DOHH2 (cell line): Measurements from ENCODE around the gene TUBA4A.
"Not testable (repeated sequence)": the region's sequence is repeated elsewhere in the genome, so short reads cannot be mapped to it uniquely, and the experiment has no call there.

ENCODE experiments used
- H3F3A ChIP-seq: fragments of 200-600 bp; sonication (generic), shearing (Covaris generic); 2 replicates; pipeline ENCODE4 v1.6.0; 2016; ENCODE audit warnings: antibody characterized with exemption, mild to moderate bottlenecking; ENCODE audit not compliant: control insufficient read depth, insufficient read depth
- H3K27ac ChIP-seq: fragments of 200-600 bp; sonication (generic); 2 replicates; pipeline ENCODE4 v1.5.1; 2014; ENCODE audit warnings: low read depth, mild to moderate bottlenecking, low read length, moderate library complexity
- H3K27me3 ChIP-seq: fragments of 200-600 bp; sonication (generic); 2 replicates; pipeline ENCODE4 v1.6.1; 2014; ENCODE audit warnings: mild to moderate bottlenecking, low read length, mixed read lengths; ENCODE audit not compliant: control insufficient read depth
- H3K36me3 ChIP-seq: fragments of 200-600 bp; sonication (generic); 2 replicates; pipeline ENCODE4 v1.6.1; 2014; ENCODE audit warnings: mild to moderate bottlenecking, low read length, moderate library complexity, mixed read lengths; ENCODE audit not compliant: control insufficient read depth
- H3K4me1 ChIP-seq: fragments of 200-600 bp; sonication (generic); 2 replicates; pipeline ENCODE4 v1.6.1; 2014; ENCODE audit warnings: mild to moderate bottlenecking, low read length, mixed read lengths; ENCODE audit not compliant: control insufficient read depth
- H3K4me2 ChIP-seq: fragments of 200-600 bp; sonication (generic); 2 replicates; pipeline ENCODE4 v1.6.0; 2014; ENCODE audit warnings: mild to moderate bottlenecking, low read length, moderate library complexity
- H3K4me3 ChIP-seq: fragments of 200-600 bp; sonication (generic); 2 replicates; pipeline ENCODE4 v1.5.1; 2014; ENCODE audit warnings: mild to moderate bottlenecking, low read length, mixed read lengths
- H3K79me2 ChIP-seq: fragments of 200-600 bp; sonication (generic); 2 replicates; pipeline ENCODE4 v1.6.1; 2014; ENCODE audit warnings: mild to moderate bottlenecking, low read length, mixed read lengths; ENCODE audit not compliant: control insufficient read depth
- H3K9me2 ChIP-seq: fragments of 200-600 bp; sonication (generic); replicated peaks from 2 replicates; pipeline ENCODE4 v1.6.1; 2014; ENCODE audit warnings: mild to moderate bottlenecking, low read length, mixed read lengths; ENCODE audit not compliant: control insufficient read depth
- H3K9me3 ChIP-seq: fragments of 200-600 bp; sonication (generic); 2 replicates; pipeline ENCODE4 v1.6.1; 2014; ENCODE audit warnings: antibody characterized with exemption, low read length, mixed read lengths; ENCODE audit not compliant: control insufficient read depth, insufficient read depth
- H4K20me1 ChIP-seq: fragments of 200-600 bp; sonication (generic); 2 replicates; pipeline ENCODE4 v1.6.0; 2014; ENCODE audit warnings: low read depth, mild to moderate bottlenecking, antibody characterized with exemption, low read length, moderate library complexity; ENCODE audit not compliant: control insufficient read depth, insufficient read depth
- EZH2phosphoT487 ChIP-seq: fragments of 200-600 bp; sonication (generic); IDR thresholded peaks from 2 replicates; pipeline ENCODE4 v1.6.1; 2017; ENCODE audit warnings: borderline replicate concordance, mild to moderate bottlenecking, antibody characterized with exemption, low read length, moderate library complexity, mixed read lengths
- TF ChIP-seq, protein P1 (sequence below): fragments of 200-600 bp; sonication (generic); IDR thresholded peaks from one replicate; pipeline ENCODE4 v1.5.1; 2014; ENCODE audit warnings: antibody characterized with exemption, mild to moderate bottlenecking, low read depth, low read length; ENCODE audit not compliant: poor library complexity, severe bottlenecking

The TUBA4A gene

DNA sequence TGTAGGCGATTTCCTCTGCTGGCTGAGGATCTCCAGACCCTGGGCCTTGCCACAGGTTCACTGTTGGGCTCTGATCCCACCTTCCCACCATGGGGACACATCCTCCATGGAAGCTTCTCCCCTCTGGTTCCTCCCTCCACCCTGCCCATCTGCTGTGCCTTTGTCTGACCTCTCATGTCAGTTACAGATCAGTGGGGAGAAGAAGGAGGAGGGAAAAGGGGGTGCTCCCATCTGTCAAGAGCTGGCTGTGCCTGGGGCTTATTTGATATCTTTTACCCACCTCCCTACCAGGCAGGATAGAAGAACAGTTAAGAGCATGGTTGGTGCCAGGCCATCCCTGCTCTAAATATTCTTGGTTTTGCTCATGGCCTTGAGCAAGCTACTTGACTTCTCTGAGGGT is 13.2 kb upstream of the TUBA4A start:
- no peaks in the 10 kb centered on the region for H3F3A ChIP-seq
- TF ChIP-seq EZH2phosphoT487: no peak
- TF ChIP-seq, protein P1, sequence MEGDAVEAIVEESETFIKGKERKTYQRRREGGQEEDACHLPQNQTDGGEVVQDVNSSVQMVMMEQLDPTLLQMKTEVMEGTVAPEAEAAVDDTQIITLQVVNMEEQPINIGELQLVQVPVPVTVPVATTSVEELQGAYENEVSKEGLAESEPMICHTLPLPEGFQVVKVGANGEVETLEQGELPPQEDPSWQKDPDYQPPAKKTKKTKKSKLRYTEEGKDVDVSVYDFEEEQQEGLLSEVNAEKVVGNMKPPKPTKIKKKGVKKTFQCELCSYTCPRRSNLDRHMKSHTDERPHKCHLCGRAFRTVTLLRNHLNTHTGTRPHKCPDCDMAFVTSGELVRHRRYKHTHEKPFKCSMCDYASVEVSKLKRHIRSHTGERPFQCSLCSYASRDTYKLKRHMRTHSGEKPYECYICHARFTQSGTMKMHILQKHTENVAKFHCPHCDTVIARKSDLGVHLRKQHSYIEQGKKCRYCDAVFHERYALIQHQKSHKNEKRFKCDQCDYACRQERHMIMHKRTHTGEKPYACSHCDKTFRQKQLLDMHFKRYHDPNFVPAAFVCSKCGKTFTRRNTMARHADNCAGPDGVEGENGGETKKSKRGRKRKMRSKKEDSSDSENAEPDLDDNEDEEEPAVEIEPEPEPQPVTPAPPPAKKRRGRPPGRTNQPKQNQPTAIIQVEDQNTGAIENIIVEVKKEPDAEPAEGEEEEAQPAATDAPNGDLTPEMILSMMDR: no peak

DNA sequence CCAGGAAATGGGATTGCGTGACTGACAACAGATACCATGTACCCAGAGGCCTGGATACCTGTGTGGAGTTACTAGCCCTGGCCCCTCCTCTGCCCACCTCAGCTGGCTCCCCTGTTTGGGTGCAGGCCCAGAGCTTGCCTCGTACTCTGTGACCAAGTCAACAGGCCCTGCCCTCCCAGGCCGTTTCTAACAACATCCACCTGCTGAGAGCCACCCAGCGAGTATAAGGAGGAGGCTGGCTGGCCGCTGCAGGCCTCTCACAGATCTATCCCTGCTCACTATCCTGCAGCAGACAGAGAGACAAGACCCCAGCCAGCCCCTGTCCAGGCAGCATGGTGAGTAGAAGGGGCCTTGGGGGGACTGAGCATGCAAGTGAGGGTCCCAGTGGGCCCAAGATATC is 12.5 kb upstream of the TUBA4A start:
- Histone ChIP-seq H3K27me3 (0 out of 2 replicates have a peak, but pooled peaks cover 3% of the 10 kb centered on the region), H3K36me3 (no peaks in the 10 kb centered on the region), H3K79me2 (no peaks in the 10 kb centered on the region), H3K9me3 (no peaks in the 10 kb centered on the region), H3K9me2 (no peaks in the 10 kb centered on the region), H3F3A (no peaks in the 10 kb centered on the region), H4K20me1 (no peaks in the 10 kb centered on the region), H3K27ac (no peak overlapping the region), H3K4me2 (no peak overlapping the region), H3K4me3 (no peak overlapping the region), H3K4me1 (peaks cover 5% of the 10 kb centered on the region)
- TF ChIP-seq, protein P1: no peak
- TF ChIP-seq EZH2phosphoT487: no peak

More for the DNA sequence above, 13.2 kb upstream of the TUBA4A start:
- no peaks in the 10 kb centered on the region for H3K4me1 ChIP-seq
- 0 out of 2 replicates have a peak, but pooled peaks cover 3% of the 10 kb centered on the region for H3K27me3 ChIP-seq
- H3K36me3 ChIP-seq: no peaks in the 10 kb centered on the region
- H3K27ac ChIP-seq: no peak overlapping the region
- H3K9me3 ChIP-seq: no peaks in the 10 kb centered on the region
- H4K20me1 ChIP-seq: no peaks in the 10 kb centered on the region
- no peak overlapping the region for H3K4me3 ChIP-seq
- H3K9me2 ChIP-seq: no peaks in the 10 kb centered on the region
- no peaks in the 10 kb centered on the region for H3K79me2 ChIP-seq
- H3K4me2 ChIP-seq: no peak overlapping the region

DNA sequence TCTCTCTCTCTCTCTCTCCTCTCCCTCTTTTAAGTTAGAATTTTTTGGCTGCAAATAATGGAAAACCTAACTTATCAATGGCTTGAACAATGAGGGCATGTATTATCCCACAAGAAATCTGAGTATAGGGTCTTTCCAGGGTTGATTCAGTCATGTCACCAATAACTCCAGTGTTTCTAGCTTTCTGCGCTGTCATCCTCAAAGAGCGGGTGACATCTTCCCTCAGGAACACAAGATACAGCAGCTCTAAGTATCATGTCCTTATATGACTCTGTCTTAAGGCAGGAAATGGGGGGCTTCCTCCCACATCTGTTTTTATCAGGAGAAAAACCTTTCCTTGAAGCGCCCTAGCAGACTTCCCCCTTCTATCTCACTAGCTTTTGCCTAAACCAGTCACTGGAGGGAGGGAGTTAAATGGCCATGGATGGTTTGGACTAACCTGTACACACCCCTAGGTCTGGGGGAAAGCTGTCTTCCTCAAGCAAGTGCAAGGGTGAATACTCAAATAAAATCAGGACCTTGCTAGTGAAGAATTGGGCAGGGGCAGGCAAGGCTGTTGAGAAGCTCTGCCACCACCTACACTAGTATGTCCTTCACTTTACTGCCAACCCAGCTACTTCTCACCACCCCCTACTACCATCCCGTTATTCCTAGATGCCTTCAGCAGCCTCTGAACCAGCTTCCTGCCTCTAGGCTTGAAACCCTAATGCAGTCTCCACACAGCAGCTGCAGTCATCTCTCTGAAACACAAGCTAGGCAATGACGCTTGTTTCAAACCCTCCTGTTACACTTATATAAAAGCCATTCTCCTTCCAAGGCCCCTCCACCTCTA is 7.5 kb upstream of the TUBA4A start:
- H3K4me2 ChIP-seq: no peak overlapping the region
- H3K36me3 ChIP-seq: no peaks in the 10 kb centered on the region
- no peak overlapping the region for H3K27ac ChIP-seq
- TF ChIP-seq, protein P1: no peak
- H3K9me3 ChIP-seq: no peaks in the 10 kb centered on the region
- H3K79me2 ChIP-seq: no peaks in the 10 kb centered on the region
- no peaks in the 10 kb centered on the region for H4K20me1 ChIP-seq
- H3K4me3 ChIP-seq: no peak overlapping the region
- H3K4me1 ChIP-seq: peaks cover 8% of the 10 kb centered on the region
- H3F3A ChIP-seq: 0 out of 2 replicates have a peak, but pooled peaks cover under 1% of the 10 kb centered on the region
- no peaks in the 10 kb centered on the region for H3K9me2 ChIP-seq
- H3K27me3 ChIP-seq: no peaks in the 10 kb centered on the region; the same call in 1 of the 2 replicates

DNA sequence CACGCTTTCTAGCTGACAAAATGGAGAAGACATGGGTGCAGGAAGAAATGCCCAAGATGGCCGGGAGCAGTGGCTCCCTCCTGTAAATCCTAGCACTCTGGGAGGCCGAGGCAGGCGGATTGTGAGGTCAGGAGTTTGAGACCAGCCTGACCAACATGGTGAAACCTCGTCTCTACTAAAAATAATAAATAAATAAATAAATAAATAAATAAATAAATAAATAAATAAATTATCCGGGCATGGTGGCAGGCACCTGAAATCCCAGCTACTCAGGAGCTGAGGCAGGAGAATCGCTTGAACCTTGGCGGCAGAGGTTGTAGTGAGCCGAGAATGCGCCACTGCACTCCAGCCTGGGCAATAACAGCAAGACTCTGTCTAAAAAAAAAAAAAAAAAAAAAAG is 5.2 kb upstream of the TUBA4A start:
- H3F3A ChIP-seq, H3K36me3 ChIP-seq, H3K27me3 ChIP-seq, H3K4me2 ChIP-seq, H3K9me2 ChIP-seq, H3K9me3 ChIP-seq, H4K20me1 ChIP-seq, H3K4me3 ChIP-seq, H3K79me2 ChIP-seq, H3K27ac ChIP-seq: not testable (repeated sequence)
- H3K4me1 ChIP-seq: peaks cover 26% of the 10 kb centered on the region
